ENCODE data around the gene ZBTB16. TPM values are rescaled to one million over a fixed set of nuclear protein-coding genes. Genes with fewer than 3 reads are reported as not detected.

ZBTB16 gene
- total and polyA plus RNA-seq, 2 experiments from 2014 or later: 0.29 to 1.4 TPM

DNA sequence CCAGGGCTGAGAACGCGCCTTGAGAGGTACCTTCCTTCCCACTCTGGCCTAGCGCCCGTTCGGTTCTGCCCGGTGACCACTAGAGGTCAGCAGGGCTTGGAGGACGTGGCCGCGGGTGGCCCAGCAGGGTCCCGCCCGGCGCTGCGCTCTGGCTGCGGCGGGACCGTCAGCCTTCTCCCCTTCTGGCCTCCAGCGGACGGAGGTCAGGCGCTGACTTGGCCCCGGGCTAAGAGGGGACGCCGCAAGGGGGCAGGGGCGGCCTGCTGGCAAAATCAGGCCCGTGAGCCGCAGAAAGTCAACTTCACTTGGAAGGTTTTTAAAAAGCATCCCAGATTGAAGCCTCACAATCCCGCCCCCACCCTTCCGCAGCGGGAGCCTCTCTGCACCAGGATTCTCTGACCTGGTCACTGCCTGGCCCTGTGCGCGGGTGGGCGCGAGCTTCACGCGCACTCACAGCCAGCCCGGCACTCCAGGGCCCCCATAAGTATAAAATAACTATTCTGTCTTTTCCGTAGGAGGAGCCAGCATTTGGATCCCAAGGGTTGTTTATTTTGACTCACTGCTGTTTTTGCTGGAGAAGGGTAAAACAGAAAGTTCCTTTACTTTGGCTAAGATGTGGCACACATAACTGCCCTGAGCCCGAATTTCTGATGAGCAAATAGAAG is 23.2 kb upstream of the ZBTB16 start:
- H2AFZ ChIP-seq: peak overlapping the region; percentile 98
- H3K79me2 ChIP-seq (replicated peaks; ENCODE audit: insufficient read depth): no peaks in the 10 kb centered on the region
- 0 out of 2 replicates have a peak, but pooled peaks cover 2% of the 10 kb centered on the region for H3F3A ChIP-seq (replicated peaks; ENCODE audit: low read depth)
- H3K27me3 Mint-ChIP-seq (ENCODE audit: insufficient read depth, low read depth, poor library complexity): peaks cover 10% of the 10 kb centered on the region
- H3K4me3 Mint-ChIP-seq: peak overlapping the region; percentile 42
- H3K4me1 Mint-ChIP-seq: no peaks in the 10 kb centered on the region
- TF ChIP-seq, protein P1, sequence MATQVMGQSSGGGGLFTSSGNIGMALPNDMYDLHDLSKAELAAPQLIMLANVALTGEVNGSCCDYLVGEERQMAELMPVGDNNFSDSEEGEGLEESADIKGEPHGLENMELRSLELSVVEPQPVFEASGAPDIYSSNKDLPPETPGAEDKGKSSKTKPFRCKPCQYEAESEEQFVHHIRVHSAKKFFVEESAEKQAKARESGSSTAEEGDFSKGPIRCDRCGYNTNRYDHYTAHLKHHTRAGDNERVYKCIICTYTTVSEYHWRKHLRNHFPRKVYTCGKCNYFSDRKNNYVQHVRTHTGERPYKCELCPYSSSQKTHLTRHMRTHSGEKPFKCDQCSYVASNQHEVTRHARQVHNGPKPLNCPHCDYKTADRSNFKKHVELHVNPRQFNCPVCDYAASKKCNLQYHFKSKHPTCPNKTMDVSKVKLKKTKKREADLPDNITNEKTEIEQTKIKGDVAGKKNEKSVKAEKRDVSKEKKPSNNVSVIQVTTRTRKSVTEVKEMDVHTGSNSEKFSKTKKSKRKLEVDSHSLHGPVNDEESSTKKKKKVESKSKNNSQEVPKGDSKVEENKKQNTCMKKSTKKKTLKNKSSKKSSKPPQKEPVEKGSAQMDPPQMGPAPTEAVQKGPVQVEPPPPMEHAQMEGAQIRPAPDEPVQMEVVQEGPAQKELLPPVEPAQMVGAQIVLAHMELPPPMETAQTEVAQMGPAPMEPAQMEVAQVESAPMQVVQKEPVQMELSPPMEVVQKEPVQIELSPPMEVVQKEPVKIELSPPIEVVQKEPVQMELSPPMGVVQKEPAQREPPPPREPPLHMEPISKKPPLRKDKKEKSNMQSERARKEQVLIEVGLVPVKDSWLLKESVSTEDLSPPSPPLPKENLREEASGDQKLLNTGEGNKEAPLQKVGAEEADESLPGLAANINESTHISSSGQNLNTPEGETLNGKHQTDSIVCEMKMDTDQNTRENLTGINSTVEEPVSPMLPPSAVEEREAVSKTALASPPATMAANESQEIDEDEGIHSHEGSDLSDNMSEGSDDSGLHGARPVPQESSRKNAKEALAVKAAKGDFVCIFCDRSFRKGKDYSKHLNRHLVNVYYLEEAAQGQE (IDR thresholded peaks at IDR 0.05; ENCODE audit: unreplicated experiment): no peak
- peak; percentile 53 for TF ChIP-seq CREB1 (CRISPR knock-in tag; IDR thresholded peaks at IDR 0.05; ENCODE audit: low read depth)
- peak; percentile 61; the same call in 1 of the 2 replicates for TF ChIP-seq ZNF114 (CRISPR knock-in tag; IDR thresholded peaks at IDR 0.05)
- TF ChIP-seq, protein P2, sequence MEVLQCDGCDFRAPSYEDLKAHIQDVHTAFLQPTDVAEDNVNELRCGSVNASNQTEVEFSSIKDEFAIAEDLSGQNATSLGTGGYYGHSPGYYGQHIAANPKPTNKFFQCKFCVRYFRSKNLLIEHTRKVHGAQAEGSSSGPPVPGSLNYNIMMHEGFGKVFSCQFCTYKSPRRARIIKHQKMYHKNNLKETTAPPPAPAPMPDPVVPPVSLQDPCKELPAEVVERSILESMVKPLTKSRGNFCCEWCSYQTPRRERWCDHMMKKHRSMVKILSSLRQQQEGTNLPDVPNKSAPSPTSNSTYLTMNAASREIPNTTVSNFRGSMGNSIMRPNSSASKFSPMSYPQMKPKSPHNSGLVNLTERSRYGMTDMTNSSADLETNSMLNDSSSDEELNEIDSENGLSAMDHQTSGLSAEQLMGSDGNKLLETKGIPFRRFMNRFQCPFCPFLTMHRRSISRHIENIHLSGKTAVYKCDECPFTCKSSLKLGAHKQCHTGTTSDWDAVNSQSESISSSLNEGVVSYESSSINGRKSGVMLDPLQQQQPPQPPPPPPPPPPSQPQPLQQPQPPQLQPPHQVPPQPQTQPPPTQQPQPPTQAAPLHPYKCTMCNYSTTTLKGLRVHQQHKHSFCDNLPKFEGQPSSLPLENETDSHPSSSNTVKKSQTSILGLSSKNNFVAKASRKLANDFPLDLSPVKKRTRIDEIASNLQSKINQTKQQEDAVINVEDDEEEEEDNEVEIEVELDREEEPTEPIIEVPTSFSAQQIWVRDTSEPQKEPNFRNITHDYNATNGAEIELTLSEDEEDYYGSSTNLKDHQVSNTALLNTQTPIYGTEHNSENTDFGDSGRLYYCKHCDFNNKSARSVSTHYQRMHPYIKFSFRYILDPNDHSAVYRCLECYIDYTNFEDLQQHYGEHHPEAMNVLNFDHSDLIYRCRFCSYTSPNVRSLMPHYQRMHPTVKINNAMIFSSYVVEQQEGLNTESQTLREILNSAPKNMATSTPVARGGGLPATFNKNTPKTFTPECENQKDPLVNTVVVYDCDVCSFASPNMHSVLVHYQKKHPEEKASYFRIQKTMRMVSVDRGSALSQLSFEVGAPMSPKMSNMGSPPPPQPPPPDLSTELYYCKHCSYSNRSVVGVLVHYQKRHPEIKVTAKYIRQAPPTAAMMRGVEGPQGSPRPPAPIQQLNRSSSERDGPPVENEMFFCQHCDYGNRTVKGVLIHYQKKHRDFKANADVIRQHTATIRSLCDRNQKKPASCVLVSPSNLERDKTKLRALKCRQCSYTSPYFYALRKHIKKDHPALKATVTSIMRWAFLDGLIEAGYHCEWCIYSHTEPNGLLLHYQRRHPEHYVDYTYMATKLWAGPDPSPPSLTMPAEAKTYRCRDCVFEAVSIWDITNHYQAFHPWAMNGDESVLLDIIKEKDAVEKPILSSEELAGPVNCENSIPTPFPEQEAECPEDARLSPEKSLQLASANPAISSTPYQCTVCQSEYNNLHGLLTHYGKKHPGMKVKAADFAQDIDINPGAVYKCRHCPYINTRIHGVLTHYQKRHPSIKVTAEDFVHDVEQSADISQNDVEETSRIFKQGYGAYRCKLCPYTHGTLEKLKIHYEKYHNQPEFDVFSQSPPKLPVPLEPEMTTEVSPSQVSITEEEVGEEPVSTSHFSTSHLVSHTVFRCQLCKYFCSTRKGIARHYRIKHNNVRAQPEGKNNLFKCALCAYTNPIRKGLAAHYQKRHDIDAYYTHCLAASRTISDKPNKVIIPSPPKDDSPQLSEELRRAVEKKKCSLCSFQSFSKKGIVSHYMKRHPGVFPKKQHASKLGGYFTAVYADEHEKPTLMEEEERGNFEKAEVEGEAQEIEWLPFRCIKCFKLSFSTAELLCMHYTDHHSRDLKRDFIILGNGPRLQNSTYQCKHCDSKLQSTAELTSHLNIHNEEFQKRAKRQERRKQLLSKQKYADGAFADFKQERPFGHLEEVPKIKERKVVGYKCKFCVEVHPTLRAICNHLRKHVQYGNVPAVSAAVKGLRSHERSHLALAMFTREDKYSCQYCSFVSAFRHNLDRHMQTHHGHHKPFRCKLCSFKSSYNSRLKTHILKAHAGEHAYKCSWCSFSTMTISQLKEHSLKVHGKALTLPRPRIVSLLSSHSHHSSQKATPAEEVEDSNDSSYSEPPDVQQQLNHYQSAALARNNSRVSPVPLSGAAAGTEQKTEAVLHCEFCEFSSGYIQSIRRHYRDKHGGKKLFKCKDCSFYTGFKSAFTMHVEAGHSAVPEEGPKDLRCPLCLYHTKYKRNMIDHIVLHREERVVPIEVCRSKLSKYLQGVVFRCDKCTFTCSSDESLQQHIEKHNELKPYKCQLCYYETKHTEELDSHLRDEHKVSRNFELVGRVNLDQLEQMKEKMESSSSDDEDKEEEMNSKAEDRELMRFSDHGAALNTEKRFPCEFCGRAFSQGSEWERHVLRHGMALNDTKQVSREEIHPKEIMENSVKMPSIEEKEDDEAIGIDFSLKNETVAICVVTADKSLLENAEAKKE (CRISPR knock-in tag; IDR thresholded peaks at IDR 0.05): peak; percentile 79; the same call in 1 of the 2 replicates
- TF ChIP-seq, protein P3, sequence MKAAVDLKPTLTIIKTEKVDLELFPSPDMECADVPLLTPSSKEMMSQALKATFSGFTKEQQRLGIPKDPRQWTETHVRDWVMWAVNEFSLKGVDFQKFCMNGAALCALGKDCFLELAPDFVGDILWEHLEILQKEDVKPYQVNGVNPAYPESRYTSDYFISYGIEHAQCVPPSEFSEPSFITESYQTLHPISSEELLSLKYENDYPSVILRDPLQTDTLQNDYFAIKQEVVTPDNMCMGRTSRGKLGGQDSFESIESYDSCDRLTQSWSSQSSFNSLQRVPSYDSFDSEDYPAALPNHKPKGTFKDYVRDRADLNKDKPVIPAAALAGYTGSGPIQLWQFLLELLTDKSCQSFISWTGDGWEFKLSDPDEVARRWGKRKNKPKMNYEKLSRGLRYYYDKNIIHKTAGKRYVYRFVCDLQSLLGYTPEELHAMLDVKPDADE (IDR thresholded peaks at IDR 0.05): no peak; the same call in 1 of the 2 replicates
- TF ChIP-seq, protein P4, sequence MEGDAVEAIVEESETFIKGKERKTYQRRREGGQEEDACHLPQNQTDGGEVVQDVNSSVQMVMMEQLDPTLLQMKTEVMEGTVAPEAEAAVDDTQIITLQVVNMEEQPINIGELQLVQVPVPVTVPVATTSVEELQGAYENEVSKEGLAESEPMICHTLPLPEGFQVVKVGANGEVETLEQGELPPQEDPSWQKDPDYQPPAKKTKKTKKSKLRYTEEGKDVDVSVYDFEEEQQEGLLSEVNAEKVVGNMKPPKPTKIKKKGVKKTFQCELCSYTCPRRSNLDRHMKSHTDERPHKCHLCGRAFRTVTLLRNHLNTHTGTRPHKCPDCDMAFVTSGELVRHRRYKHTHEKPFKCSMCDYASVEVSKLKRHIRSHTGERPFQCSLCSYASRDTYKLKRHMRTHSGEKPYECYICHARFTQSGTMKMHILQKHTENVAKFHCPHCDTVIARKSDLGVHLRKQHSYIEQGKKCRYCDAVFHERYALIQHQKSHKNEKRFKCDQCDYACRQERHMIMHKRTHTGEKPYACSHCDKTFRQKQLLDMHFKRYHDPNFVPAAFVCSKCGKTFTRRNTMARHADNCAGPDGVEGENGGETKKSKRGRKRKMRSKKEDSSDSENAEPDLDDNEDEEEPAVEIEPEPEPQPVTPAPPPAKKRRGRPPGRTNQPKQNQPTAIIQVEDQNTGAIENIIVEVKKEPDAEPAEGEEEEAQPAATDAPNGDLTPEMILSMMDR (conservative IDR thresholded peaks at IDR 0.05; ENCODE audit: low read depth in 2 of 2): peak; percentile 85 to 89
- TF ChIP-seq NANOG (IDR thresholded peaks at IDR 0.05; ENCODE audit: borderline replicate concordance): no peak
- TF ChIP-seq POLR2AphosphoS5 (IDR thresholded peaks at IDR 0.05; ENCODE audit: low read depth): no peak
- TF ChIP-seq EZH2phosphoT487 (IDR thresholded peaks at IDR 0.05; ENCODE audit: unreplicated experiment): no peak
- no peak for TF ChIP-seq JUNB (IDR thresholded peaks at IDR 0.05; ENCODE audit: unreplicated experiment)
- TF ChIP-seq EZH2 (IDR thresholded peaks at IDR 0.05; ENCODE audit: low read depth, unreplicated experiment): no peak
- no peak for TF ChIP-seq ZNF331 (CRISPR knock-in tag; IDR thresholded peaks at IDR 0.05; ENCODE audit: low read depth)
- no peak for TF ChIP-seq STAT1 (IDR thresholded peaks at IDR 0.05; ENCODE audit: unreplicated experiment)
- H3K4me3 ChIP-seq: peak overlapping the region; percentile 43
- H4K20me1 ChIP-seq (replicated peaks; ENCODE audit: insufficient read depth): no peaks in the 10 kb centered on the region
- peak; percentile 94 for DNase-seq (ENCODE audit: low spot score)
- peaks cover 5% of the 10 kb centered on the region; the same call in 1 of the 2 replicates for H3K4me1 ChIP-seq (ENCODE audit: insufficient read depth)
- no peak overlapping the region for H3K27ac ChIP-seq (ENCODE audit: low read depth)
- H3K36me3 ChIP-seq (ENCODE audit: insufficient read depth): no peaks in the 10 kb centered on the region
- peak overlapping the region; percentile 68 for H3K4me2 ChIP-seq
- H3K36me3 Mint-ChIP-seq (ENCODE audit: low read depth): no peaks in the 10 kb centered on the region
- H3K9me3 Mint-ChIP-seq: no peaks in the 10 kb centered on the region
- H3K27ac Mint-ChIP-seq: no peak overlapping the region
- ATAC-seq: peak; percentile 98
- H3K27me3 ChIP-seq (ENCODE audit: insufficient read depth): no peaks in the 10 kb centered on the region
- no peaks in the 10 kb centered on the region for H3K9me2 ChIP-seq (ENCODE audit: insufficient read depth)

Measured in GM23338 (cell line).